NB4 (cell line): ENCODE data around the gene MLLT3.

ENCODE experiments used
- CTCF ChIP-seq: IDR thresholded peaks from one replicate; pipeline ENCODE4 v1.5.1; 2012; ENCODE audit warnings: low read depth, low read length
- MAX ChIP-seq: IDR thresholded peaks from 2 replicates; pipeline ENCODE4 v1.6.1; 2011; ENCODE audit warnings: low read depth, low read length
- POLR2A ChIP-seq: IDR thresholded peaks from 2 replicates; pipeline ENCODE4 v1.6.1; 2011; ENCODE audit warnings: mild to moderate bottlenecking; ENCODE audit not compliant: insufficient read length; ENCODE audit errors: extremely low read depth

- TF ChIP-seq POLR2A: no peak
- TF ChIP-seq CTCF: no peak
- no peak for TF ChIP-seq MAX
Observed at GRCh38 chr9:20357037-20357432, 265.3 kb downstream of the MLLT3 start.
